ENCODE results near the gene SLC7A4. TPM values are rescaled to one million over a fixed set of nuclear protein-coding genes. Genes with fewer than 3 reads are reported as not detected.
"Not testable (repeated sequence)": the region's sequence is repeated elsewhere in the genome, so short reads cannot be mapped to it uniquely, and the experiment has no call there.

The SLC7A4 gene
- total RNA-seq, 4 donors from 2014 or later = 0.64 to 4.1 TPM; not detected in 2

GRCh38 chr22:21009638-21010425, 22.5 kb downstream of the SLC7A4 start:
- intact Hi-C loops (cut with DNase I; ENCODE audit: low total_unique reads) = no loop called here
- DNase-seq = peak; percentile 35

GRCh38 chr22:21009208-21009607, 23.2 kb downstream of the SLC7A4 start:
- H3K27ac ChIP-seq; in situ Hi-C loops (cut with MboI; ENCODE audit: low pct_ligation_motif_present in 1 of 4, low pct_unique_long_range_greater_than_20kb in 1 of 4, low sequenced_read_pairs in 3 of 4); H3K4me3 ChIP-seq; H3K9me3 ChIP-seq; H3K27me3 ChIP-seq; H3K36me3 ChIP-seq; intact Hi-C loops (cut with DNase I; ENCODE audit: low total_unique reads); DNase-seq; H3K4me1 ChIP-seq: not testable (repeated sequence)
- WGBS, 2 donors (ENCODE audit: low coverage in 1 of 2) = 88% methylated on average over 13 of the region's 13 CpGs; no CpG with 5 or more reads in 1 of the 2 donors

More at GRCh38 chr22:21009638-21010425, 22.5 kb downstream of the SLC7A4 start:
- Histone ChIP-seq H3K4me3 (no peak overlapping the region), H3K27me3 (no peaks in the 10 kb centered on the region), H3K27ac (no peak overlapping the region), H3K4me1 (peaks cover 5 to 13% (median 12%) of the 10 kb centered on the region in 4 donors), H3K36me3 (no peaks in the 10 kb centered on the region), H3K9me3 (no peaks in the 10 kb centered on the region)
- in situ Hi-C loops (cut with MboI; ENCODE audit: low pct_ligation_motif_present in 1 of 4, low pct_unique_long_range_greater_than_20kb in 1 of 4, low sequenced_read_pairs in 3 of 4) = no loop called here
- TF ChIP-seq EP300 (IDR thresholded peaks at IDR 0.05; ENCODE audit: low read depth) (no peak), POLR2A (IDR thresholded peaks at IDR 0.05) (no peak), CTCF (IDR thresholded peaks at IDR 0.05) (no peak), POLR2AphosphoS5 (IDR thresholded peaks at IDR 0.05) (no peak)
- whole genome bisulfite sequencing, 2 donors (ENCODE audit: low coverage in 1 of 2) = 59 to 67% methylated on average over 3 to 10 of the region's 10 CpGs

- in situ Hi-C loops (cut with MboI; ENCODE audit: low pct_ligation_motif_present in 1 of 4, low pct_unique_long_range_greater_than_20kb in 1 of 4, low sequenced_read_pairs in 3 of 4) (no loop called here), intact Hi-C loops (cut with DNase I; ENCODE audit: low total_unique reads) (loop anchor here (5.0 kb wide), 1 partner anchor 281 kb away; no protein-coding TSS in a partner anchor)
- DNase-seq = peak; percentile 37
- Histone ChIP-seq H3K4me1 (peaks cover 23 to 36% (median 29%) of the 10 kb centered on the region in 4 donors), H3K4me3 (peak overlapping the region in 1 of 4 donors; percentile 89), H3K9me3 (no peaks in the 10 kb centered on the region), H3K27me3 (no peaks in the 10 kb centered on the region), H3K36me3 (peaks cover 0 to 8% (median 2%) of the 10 kb centered on the region in 4 donors), H3K27ac (peak overlapping the region; percentile 93 to 99 (median 99))
- TF ChIP-seq POLR2AphosphoS5 (IDR thresholded peaks at IDR 0.05) (no peak), POLR2A (IDR thresholded peaks at IDR 0.05) (no peak), EP300 (IDR thresholded peaks at IDR 0.05; ENCODE audit: low read depth) (no peak), CTCF (IDR thresholded peaks at IDR 0.05) (no peak)
- 59 to 69% methylated on average over 3 to 4 of the region's 4 CpGs for WGBS, 2 donors (ENCODE audit: low coverage in 1 of 2)
Measured at GRCh38 chr22:21003782-21004181, 28.6 kb downstream of the SLC7A4 start.

GRCh38 chr22:21001601-21002325, 30.6 kb downstream of the SLC7A4 start, which contains the start of gene THAP7:
Gene THAP7, minus strand, starts transcription at chr22:21002118. Its CDS starts 207 bp downstream, at chr22:21001911.
- intact Hi-C loops (cut with DNase I; ENCODE audit: low total_unique reads) = loop anchor here (5.0 kb wide), 1 partner anchor 279 kb away; no protein-coding TSS in a partner anchor
- in situ Hi-C loops (cut with MboI; ENCODE audit: low pct_ligation_motif_present in 1 of 4, low pct_unique_long_range_greater_than_20kb in 1 of 4, low sequenced_read_pairs in 3 of 4) = no loop called here
- WGBS, 2 donors (ENCODE audit: low coverage in 1 of 2) = 1% methylated on average over 23 of the region's 83 CpGs; no CpG with 5 or more reads in 1 of the 2 donors
- Histone ChIP-seq H3K9me3 (no peaks in the 10 kb centered on the region), H3K27me3 (no peaks in the 10 kb centered on the region), H3K4me1 (peaks cover 23 to 36% (median 29%) of the 10 kb centered on the region in 4 donors), H3K36me3 (peaks cover 0 to 8% (median 2%) of the 10 kb centered on the region in 4 donors), H3K4me3 (peak within 1 kb of the TSS; percentile 64 to 89 (median 76)), H3K27ac (peak within 1 kb of the TSS; percentile 93 to 99 (median 99))
- no peak for TF ChIP-seq CTCF (IDR thresholded peaks at IDR 0.05)
- peak; percentile 84 to 91 (median 86) for TF ChIP-seq POLR2AphosphoS5 (IDR thresholded peaks at IDR 0.05)
- peak; percentile 94 for TF ChIP-seq POLR2A (IDR thresholded peaks at IDR 0.05)
- TF ChIP-seq EP300 (IDR thresholded peaks at IDR 0.05; ENCODE audit: low read depth) = peak; percentile 18
- DNase-seq = peak; percentile 97

Measured in transverse colon (tissue), 4 donors.